Upper lobe of left lung (tissue), 6 donors: Measurements from ENCODE around the gene EXOSC9. TPM values are rescaled to one million over a fixed set of nuclear protein-coding genes. Genes with fewer than 3 reads are reported as not detected.

ENCODE experiments used
- ATAC-seq, 2 donors: fragments of 200-7000 bp; cut with Tn5 transposase; one replicate each; pipeline ENCODE4 v1.9.1; 2022; ENCODE audit warnings: mild to moderate bottlenecking in 2 of 2, moderate library complexity in 2 of 2; ENCODE audit not compliant: low FRiP score in 2 of 2
- DNase-seq, 2 donors: peaks; one replicate each; pipeline ENCODE4 v3.0.0-alpha.2; 2019 to 2020
- H3K27ac ChIP-seq, 4 donors: fragments of 200-600 bp; sonication (generic); one replicate each; pipeline ENCODE4 v1.5.1; 2016 to 2019
- H3K27me3 ChIP-seq, 4 donors: fragments of 200-600 bp; sonication (generic); one replicate each; pipeline ENCODE4 v1.5.1; 2017 to 2019
- H3K36me3 ChIP-seq, 4 donors: fragments of 200-600 bp; sonication (generic); one replicate each; pipeline ENCODE4 v1.5.1; 2016 to 2019
- H3K4me1 ChIP-seq, 4 donors: fragments of 200-600 bp; sonication (generic); one replicate each; pipeline ENCODE4 v1.5.1; 2018 to 2019
- H3K4me3 ChIP-seq, 4 donors: fragments of 200-600 bp; sonication (generic); one replicate each; pipeline ENCODE4 v1.5.1; 2017 to 2019; ENCODE audit warnings: mild to moderate bottlenecking in 2 of 4, moderate library complexity in 1 of 4
- H3K9me3 ChIP-seq, 4 donors: fragments of 200-600 bp; sonication (generic); one replicate each; pipeline ENCODE4 v1.5.1; 2018 to 2019
- CTCF ChIP-seq, 6 experiments: fragments of 450-650 bp in 4 of 6; fragments of 200-600 bp in 2 of 6; sonication (generic) in 2 of 6; IDR thresholded peaks; one replicate each; pipeline ENCODE4 v1.5.1; 2016 to 2019; ENCODE audit warnings: antibody characterized with exemption in 6 of 6
- EP300 ChIP-seq, 4 donors: sonication (generic); formaldehyde crosslinking; IDR thresholded peaks; one replicate each; pipeline ENCODE4 v1.5.1; 2017; ENCODE audit warnings: antibody characterized with exemption in 4 of 4, control low read depth in 2 of 4
- POLR2A ChIP-seq, 4 donors: fragments of 450-650 bp; IDR thresholded peaks; one replicate each; pipeline ENCODE4 v1.5.1; 2016 to 2017; ENCODE audit warnings: antibody characterized with exemption in 4 of 4, mild to moderate bottlenecking in 2 of 4
- POLR2AphosphoS5 ChIP-seq, 2 donors: sonication (generic); formaldehyde crosslinking; IDR thresholded peaks; one replicate each; pipeline ENCODE4 v1.5.1; 2017; ENCODE audit warnings: antibody characterized with exemption in 2 of 2
- WGBS, 2 donors: methylation state at CpG; one replicate each; pipeline ENCODE4 v1.1.5; 2017 to 2018; 5-methylcytosine and 5-hydroxymethylcytosine counted together
- total RNA-seq, 6 donors: library from RNA; depleted of rRNA in 4 of 6; stranded (reverse); fragments of >200 nt in 4 of 6; gene quantifications; one replicate each; pipeline versions ENCODE4 v1.1.0 to v1.2.1, GENCODE V29; 2016 to 2021
- donor health status: DM: no; HTN: no; CAD: no; lungs with moderate emphysema.
- donor health status: DM: no; HTN: yes; CAD: no; lungs with severe emphysema.

The EXOSC9 gene
- total RNA-seq, 6 donors from 2014 or later: 10.1 to 40.9 (median 17.4) TPM

DNA sequence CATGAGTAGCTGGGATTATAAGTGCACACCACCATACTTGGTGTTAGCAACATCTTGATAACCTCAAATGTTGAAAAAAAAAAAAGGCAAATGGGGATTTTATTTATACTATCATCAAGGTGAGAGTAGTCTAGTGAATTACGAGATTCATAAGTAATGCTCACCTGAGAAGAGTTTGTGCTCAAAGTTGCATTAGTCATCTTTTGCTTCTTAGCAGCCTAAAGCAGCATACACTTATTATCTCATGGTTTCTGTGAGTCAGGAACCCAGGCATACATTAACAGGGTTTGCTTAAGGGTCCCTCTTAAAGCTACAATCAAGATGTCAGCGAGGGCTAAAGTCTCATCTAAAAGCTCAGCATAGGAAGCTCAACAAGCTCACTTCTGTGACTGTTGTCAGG, 8.2 kb upstream of the EXOSC9 start:
- no peak for TF ChIP-seq EP300 (IDR thresholded peaks at IDR 0.05)
- TF ChIP-seq POLR2AphosphoS5 (IDR thresholded peaks at IDR 0.05): no peak
- no peak for TF ChIP-seq POLR2A (IDR thresholded peaks at IDR 0.05)
- TF ChIP-seq CTCF (IDR thresholded peaks at IDR 0.05): no peak
- 88 to 95% methylated on average over 2 of the region's 2 CpGs for WGBS, 2 donors
- Histone ChIP-seq H3K9me3 (no peaks in the 10 kb centered on the region), H3K36me3 (no peaks in the 10 kb centered on the region), H3K27me3 (no peaks in the 10 kb centered on the region), H3K4me3 (no peak overlapping the region), H3K27ac (no peak overlapping the region), H3K4me1 (peaks cover 0 to 13% (median 4%) of the 10 kb centered on the region in 4 donors)
- no peak for ATAC-seq
- no peak for DNase-seq

DNA sequence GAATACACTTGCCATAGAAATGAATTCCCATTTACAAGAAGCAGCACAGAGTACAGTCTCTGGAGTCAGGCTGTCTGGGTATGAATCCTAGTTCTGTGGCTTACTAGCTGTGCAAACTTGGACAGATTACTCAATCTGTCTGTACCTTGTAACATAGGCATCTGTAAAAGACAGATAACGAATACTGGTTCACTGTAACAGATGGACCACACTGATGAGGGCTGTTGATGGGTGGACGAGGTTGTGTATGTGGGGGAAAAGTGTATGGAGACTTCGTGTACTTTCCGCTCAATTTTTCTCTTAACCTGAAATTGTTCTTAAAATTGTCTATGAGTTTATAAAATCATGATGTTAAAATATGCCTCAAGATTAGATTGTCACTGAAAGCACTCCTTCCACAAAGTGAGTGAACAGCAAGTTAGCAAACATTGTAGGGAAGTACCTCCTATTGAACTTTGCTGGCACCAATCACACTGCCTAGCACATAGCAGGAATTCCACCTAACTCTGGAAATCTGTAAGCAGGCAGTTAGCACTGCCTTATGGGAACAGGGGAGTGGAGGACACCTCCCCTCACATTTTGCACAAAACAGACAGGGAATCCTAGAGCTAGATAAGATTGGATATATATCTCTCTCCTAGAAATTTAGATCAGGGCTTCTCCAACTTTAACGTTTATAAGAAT, 6.5 kb upstream of the EXOSC9 start:
- Histone ChIP-seq H3K4me3 (no peak overlapping the region), H3K27me3 (no peaks in the 10 kb centered on the region), H3K36me3 (no peaks in the 10 kb centered on the region), H3K9me3 (no peaks in the 10 kb centered on the region), H3K4me1 (peaks cover 0 to 13% (median 4%) of the 10 kb centered on the region in 4 donors), H3K27ac (no peak overlapping the region)
- no peak for DNase-seq
- peak in 1 of 2 donors; percentile 69 for ATAC-seq
- TF ChIP-seq POLR2AphosphoS5 (IDR thresholded peaks at IDR 0.05): no peak
- TF ChIP-seq POLR2A (IDR thresholded peaks at IDR 0.05): no peak
- no peak for TF ChIP-seq EP300 (IDR thresholded peaks at IDR 0.05)
- no peak for TF ChIP-seq CTCF (IDR thresholded peaks at IDR 0.05)
- 52 to 58% methylated on average over 5 of the region's 5 CpGs for WGBS, 2 donors

DNA sequence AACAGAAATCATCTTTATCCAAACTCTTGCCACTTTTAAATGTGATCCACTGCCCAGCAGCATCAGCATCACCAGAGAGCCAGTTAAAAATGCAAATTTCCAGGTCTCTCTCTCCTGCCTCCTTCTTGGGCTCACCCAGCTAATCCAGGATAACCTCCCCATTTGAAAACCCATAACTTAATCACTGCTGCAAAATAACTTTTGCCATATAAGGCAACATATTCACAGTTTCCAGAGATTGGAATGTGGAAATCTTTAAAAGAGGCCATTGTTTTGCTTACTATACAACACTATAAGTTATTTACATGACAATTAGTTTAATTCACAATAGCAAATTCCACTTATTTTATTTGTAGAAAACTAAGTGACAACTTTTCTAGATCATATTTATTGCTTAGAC, 4.8 kb upstream of the EXOSC9 start:
- Histone ChIP-seq H3K27me3 (no peaks in the 10 kb centered on the region), H3K27ac (no peak overlapping the region), H3K4me1 (peaks cover 0 to 22% (median 4%) of the 10 kb centered on the region in 4 donors), H3K4me3 (no peak overlapping the region), H3K9me3 (no peaks in the 10 kb centered on the region), H3K36me3 (no peaks in the 10 kb centered on the region)
- no peak for TF ChIP-seq POLR2A (IDR thresholded peaks at IDR 0.05)
- no peak for TF ChIP-seq POLR2AphosphoS5 (IDR thresholded peaks at IDR 0.05)
- TF ChIP-seq CTCF (IDR thresholded peaks at IDR 0.05): no peak
- no peak for TF ChIP-seq EP300 (IDR thresholded peaks at IDR 0.05)
- ATAC-seq (no peak), DNase-seq (no peak)

DNA sequence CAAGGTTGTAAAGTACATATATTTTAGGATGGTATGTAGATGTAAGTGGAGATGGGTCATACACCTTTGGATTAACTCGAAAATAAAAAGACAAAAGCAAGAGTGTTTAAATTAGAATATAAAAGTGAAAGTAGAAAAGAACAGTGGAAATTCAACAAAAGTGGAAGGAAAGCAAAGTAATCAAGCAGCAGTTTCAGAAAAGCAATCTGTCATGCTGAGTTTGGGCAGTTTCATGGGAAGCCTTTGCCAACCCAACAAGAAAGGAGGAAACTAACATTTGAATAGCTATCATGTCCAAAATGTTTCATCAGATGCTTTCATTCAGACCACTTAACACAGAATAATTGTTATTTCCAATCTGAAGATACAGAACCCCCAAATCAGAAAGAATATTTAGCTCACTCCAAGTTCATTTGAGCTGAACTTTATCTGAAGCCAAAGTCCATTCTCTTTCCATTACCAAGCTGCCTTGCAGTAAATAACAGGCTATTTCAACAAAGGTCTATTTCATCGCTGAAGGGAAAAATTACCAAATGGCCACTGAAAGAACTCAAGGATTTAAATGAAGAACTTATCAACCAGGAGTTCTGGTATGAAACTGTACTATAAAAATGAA, 1.8 kb upstream of the EXOSC9 start:
- TF ChIP-seq POLR2A (IDR thresholded peaks at IDR 0.05): no peak
- H3K9me3 ChIP-seq: no peaks in the 10 kb centered on the region
- ATAC-seq: no peak
- H3K27me3 ChIP-seq: no peaks in the 10 kb centered on the region
- H3K36me3 ChIP-seq: peaks cover 6 to 19% (median 10%) of the 10 kb centered on the region in 4 donors
- 43 to 44% methylated on average over 2 of the region's 2 CpGs for WGBS, 2 donors
- peaks cover 4 to 34% (median 13%) of the 10 kb centered on the region in 4 donors for H3K4me1 ChIP-seq
- no peak overlapping the region for H3K4me3 ChIP-seq
- no peak overlapping the region for H3K27ac ChIP-seq
- DNase-seq: no peak

- WGBS, 2 donors: 65 to 75% methylated on average over 3 of the region's 3 CpGs
- peaks cover 4 to 27% (median 11%) of the 10 kb centered on the region in 4 donors for H3K4me1 ChIP-seq
- no peaks in the 10 kb centered on the region for H3K9me3 ChIP-seq
- peak overlapping the region; percentile 80 to 94 (median 86) for H3K27ac ChIP-seq
- H3K4me3 ChIP-seq: peak overlapping the region in 3 of 4 donors; percentile 75 to 95 (median 80)
- H3K36me3 ChIP-seq: peaks cover 6 to 25% (median 13%) of the 10 kb centered on the region in 4 donors
- no peak for DNase-seq
- peak in 1 of 2 donors; percentile 54 for ATAC-seq
- TF ChIP-seq POLR2AphosphoS5 (IDR thresholded peaks at IDR 0.05) (no peak), CTCF (IDR thresholded peaks at IDR 0.05) (no peak), EP300 (IDR thresholded peaks at IDR 0.05) (no peak), POLR2A (IDR thresholded peaks at IDR 0.05) (no peak)
- no peaks in the 10 kb centered on the region for H3K27me3 ChIP-seq
Observed at GRCh38 chr4:121799867-121800501, 1.1 kb upstream of the EXOSC9 start.
